ENCODE data around the gene CABLES1. TPM values are rescaled to one million over a fixed set of nuclear protein-coding genes. Genes with fewer than 3 reads are reported as not detected.
A peak's percentile ranks its signal among the peaks of the same experiment; 100 is the strongest.

The CABLES1 gene
- total RNA-seq, 1 donor from 2014 or later: 2.3 TPM

GRCh38 chr18:23302851-23303527, 167.7 kb downstream of the CABLES1 start:
- Mint-ChIP-seq H3K27ac (ENCODE audit: unreplicated experiment) (peak overlapping the region; percentile 23), H3K9me3 (no peaks in the 10 kb centered on the region), H3K4me3 (no peak overlapping the region), H3K4me1 (no peaks in the 10 kb centered on the region), H3K36me3 (ENCODE audit: low read depth) (no peaks in the 10 kb centered on the region), H3K27me3 (ENCODE audit: low read depth) (no peaks in the 10 kb centered on the region)
- no peak for TF ChIP-seq CTCF (conservative IDR thresholded peaks at IDR 0.05)
- DNase-seq (ENCODE audit: low read depth, low spot score): no peak

DNA sequence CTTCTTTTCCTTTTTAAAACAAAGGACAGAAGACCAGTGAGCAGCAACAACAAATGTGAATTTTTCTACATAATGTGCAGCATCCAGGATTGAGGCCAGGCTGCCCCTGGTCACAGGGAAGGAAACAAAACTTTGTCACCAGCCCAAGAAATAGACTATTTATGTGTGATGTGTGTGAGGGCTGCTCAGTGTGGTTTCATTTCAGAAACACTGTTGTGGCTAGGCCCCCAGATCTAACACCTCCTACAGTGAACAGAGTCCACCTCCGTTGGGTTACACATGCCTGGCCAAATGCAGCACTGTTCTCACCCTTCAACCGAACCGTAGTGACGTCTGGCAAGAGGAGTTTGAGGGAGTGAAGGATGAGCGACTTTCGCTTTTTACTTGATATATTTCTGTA, 171.5 kb downstream of the CABLES1 start:
- H3K27me3 Mint-ChIP-seq (ENCODE audit: low read depth): no peaks in the 10 kb centered on the region
- TF ChIP-seq CTCF (conservative IDR thresholded peaks at IDR 0.05): no peak
- H3K36me3 Mint-ChIP-seq (ENCODE audit: low read depth): peaks cover 6% of the 10 kb centered on the region
- no peaks in the 10 kb centered on the region for H3K9me3 Mint-ChIP-seq
- no peak overlapping the region for H3K4me3 Mint-ChIP-seq
- no peak for DNase-seq (ENCODE audit: low read depth, low spot score)
- no peak overlapping the region for H3K27ac Mint-ChIP-seq (ENCODE audit: unreplicated experiment)
- H3K4me1 Mint-ChIP-seq: no peaks in the 10 kb centered on the region

GRCh38 chr18:23307567-23308295, 172.4 kb downstream of the CABLES1 start:
- no peak for DNase-seq (ENCODE audit: low read depth, low spot score)
- peaks cover 6% of the 10 kb centered on the region for H3K36me3 Mint-ChIP-seq (ENCODE audit: low read depth)
- no peak overlapping the region for H3K27ac Mint-ChIP-seq (ENCODE audit: unreplicated experiment)
- no peak overlapping the region for H3K4me3 Mint-ChIP-seq
- H3K4me1 Mint-ChIP-seq: no peaks in the 10 kb centered on the region
- no peak for TF ChIP-seq CTCF (conservative IDR thresholded peaks at IDR 0.05)
- no peaks in the 10 kb centered on the region for H3K27me3 Mint-ChIP-seq (ENCODE audit: low read depth)
- H3K9me3 Mint-ChIP-seq: no peaks in the 10 kb centered on the region

Other genes starting within 250 kb of the CABLES1 start
- 47.4 and 53.7 TPM in 2 replicates for gene RBBP8, start 202.2 kb upstream of the CABLES1 start, total RNA-seq

Data from neural crest cell (in vitro differentiated cells).